Activated CD4-positive, alpha-beta memory T cell treated with anti-CD3 and anti-CD28 coated beads, Interleukin-2, amount 10 ng/mL, durations not matched to agents 7 days and 5 days (primary cell): ENCODE results near the gene FAM187B. TPM values are rescaled to one million over a fixed set of nuclear protein-coding genes. Genes with fewer than 3 reads are reported as not detected.
A peak's percentile ranks its signal among the peaks of the same experiment; 100 is the strongest.

Source experiments
- CTCF ChIA-PET: fragments of 350-600 bp; sonication (Branson Sonifier 250); formaldehyde crosslinking; loops from one replicate; lab custom pipeline; 2021; ENCODE audit warnings: antibody characterized with exemption, inconsistent platforms; lab: Charles Lee
- POLR2A ChIA-PET: fragments of 350-600 bp; sonication (Branson Sonifier 250); formaldehyde crosslinking; loops from one replicate; lab custom pipeline; 2021; ENCODE audit warnings: antibody characterized with exemption; lab: Charles Lee
- DNase-seq: peaks from one replicate; pipeline ENCODE4 v3.0.0-alpha.2; 2020
- H3K27ac Mint-ChIP-seq: one replicate; pipeline ENCODE4 v1.8.0; 2021; ENCODE audit warnings: mild to moderate bottlenecking, mixed read lengths
- H3K27me3 Mint-ChIP-seq: one replicate; pipeline ENCODE4 v1.8.0; 2021; ENCODE audit warnings: mixed read lengths
- H3K36me3 Mint-ChIP-seq: one replicate; pipeline ENCODE4 v1.8.0; 2021; ENCODE audit warnings: low read depth, mixed read lengths
- H3K4me1 Mint-ChIP-seq: one replicate; pipeline ENCODE4 v1.8.0; 2021; ENCODE audit warnings: mixed read lengths
- H3K4me3 Mint-ChIP-seq: one replicate; pipeline ENCODE4 v1.8.0; 2021; ENCODE audit warnings: mild to moderate bottlenecking, mixed read lengths
- H3K9me3 Mint-ChIP-seq: one replicate; pipeline ENCODE4 v1.8.0; 2021; ENCODE audit warnings: mixed read lengths
- total RNA-seq, 2 experiments: library from RNA; stranded (reverse); gene quantifications; one replicate each; pipeline ENCODE4 v1.2.3, GENCODE V29; 2021

The FAM187B gene
- total RNA-seq, 2 experiments from 2014 or later: not detected

- Mint-ChIP-seq H3K9me3 (no peaks in the 10 kb centered on the region), H3K27me3 (no peaks in the 10 kb centered on the region), H3K36me3 (peaks cover 4% of the 10 kb centered on the region), H3K4me1 (peaks cover 7% of the 10 kb centered on the region), H3K27ac (no peak overlapping the region), H3K4me3 (no peak overlapping the region)
- peak; percentile 13 for DNase-seq
- ChIA-PET POLR2A (interaction anchor here (1.0 to 1.7 kb wide), 3 partner anchors 11 to 85 kb away, joined by 3 to 5 read pairs (median 4); no protein-coding TSS in a partner anchor), CTCF (interaction anchor here (1.5 kb wide), 1 partner anchor 51 kb away, joined by 3 read pairs; no protein-coding TSS in a partner anchor)
These were observed 28.5 kb upstream of the FAM187B start for GRCh38 chr19:35257113-35257461.

- peaks cover 5% of the 10 kb centered on the region for H3K36me3 Mint-ChIP-seq
These were observed 28.0 kb upstream of the FAM187B start for GRCh38 chr19:35256566-35256965.

GRCh38 chr19:35254341-35255297 lies 26.1 kb upstream of the FAM187B start:
- H3K27ac Mint-ChIP-seq: no peak overlapping the region

More at GRCh38 chr19:35256566-35256965, 28.0 kb upstream of the FAM187B start:
- CTCF ChIA-PET: interaction anchor here (1.5 kb wide), 1 partner anchor 51 kb away, joined by 3 read pairs; no protein-coding TSS in a partner anchor
- Mint-ChIP-seq H3K27ac (no peak overlapping the region), H3K9me3 (no peaks in the 10 kb centered on the region), H3K4me1 (peaks cover 7% of the 10 kb centered on the region), H3K27me3 (no peaks in the 10 kb centered on the region), H3K4me3 (no peak overlapping the region)
- POLR2A ChIA-PET: interaction anchor here (1.0 to 1.7 kb wide), 3 partner anchors 11 to 84 kb away, joined by 3 to 5 read pairs (median 4); no protein-coding TSS in a partner anchor
- DNase-seq: no peak

GRCh38 chr19:35253316-35254286 lies 25.1 kb upstream of the FAM187B start:
- Mint-ChIP-seq H3K36me3 (peaks cover 8% of the 10 kb centered on the region), H3K9me3 (no peaks in the 10 kb centered on the region), H3K27me3 (peaks cover 12% of the 10 kb centered on the region), H3K4me1 (peaks cover 25% of the 10 kb centered on the region), H3K27ac (no peak overlapping the region), H3K4me3 (no peak overlapping the region)
- DNase-seq: no peak
- ChIA-PET CTCF (no interaction called here), POLR2A (no interaction called here)

More at GRCh38 chr19:35254341-35255297, 26.1 kb upstream of the FAM187B start:
- H3K36me3 Mint-ChIP-seq: peaks cover 5% of the 10 kb centered on the region
- H3K9me3 Mint-ChIP-seq: no peaks in the 10 kb centered on the region
- peaks cover 17% of the 10 kb centered on the region for H3K4me1 Mint-ChIP-seq
- peaks cover 3% of the 10 kb centered on the region for H3K27me3 Mint-ChIP-seq
- ChIA-PET CTCF (interaction anchor here (0.6 to 1.2 kb wide), 2 partner anchors 16 to 113 kb away, joined by 5 read pairs; no protein-coding TSS in a partner anchor), POLR2A (interaction anchor here (1.0 kb wide), 1 partner anchor 48 kb away, joined by 3 read pairs; no protein-coding TSS in a partner anchor)
- no peak overlapping the region for H3K4me3 Mint-ChIP-seq
- no peak for DNase-seq

GRCh38 chr19:35251456-35251855 lies 22.9 kb upstream of the FAM187B start:
- peaks cover under 1% of the 10 kb centered on the region for H3K9me3 Mint-ChIP-seq
- H3K27ac Mint-ChIP-seq: no peak overlapping the region
- H3K4me3 Mint-ChIP-seq: no peak overlapping the region
- no peak for DNase-seq
- H3K36me3 Mint-ChIP-seq: peaks cover 8% of the 10 kb centered on the region
- ChIA-PET POLR2A (interaction anchor here (1.1 to 2.0 kb wide), 4 partner anchors 9 to 44 kb away, joined by 3 to 7 read pairs (median 4); no protein-coding TSS in a partner anchor), CTCF (no interaction called here)
- H3K4me1 Mint-ChIP-seq: peaks cover 33% of the 10 kb centered on the region
- H3K27me3 Mint-ChIP-seq: peaks cover 26% of the 10 kb centered on the region

GRCh38 chr19:35249848-35250711 lies 21.5 kb upstream of the FAM187B start:
- DNase-seq: no peak
- POLR2A ChIA-PET: interaction anchor here (1.1 to 2.0 kb wide), 3 partner anchors 11 to 42 kb away, joined by 3 to 7 read pairs (median 4); no protein-coding TSS in a partner anchor
- Mint-ChIP-seq H3K9me3 (peaks cover 8% of the 10 kb centered on the region), H3K4me1 (peaks cover 33% of the 10 kb centered on the region), H3K27me3 (peaks cover 34% of the 10 kb centered on the region), H3K36me3 (peaks cover 11% of the 10 kb centered on the region), H3K4me3 (peak overlapping the region; percentile 79), H3K27ac (no peak overlapping the region)
- CTCF ChIA-PET: interaction anchor here (0.6 kb wide), 1 partner anchor 221 kb away, joined by 3 read pairs; no protein-coding TSS in a partner anchor

GRCh38 chr19:35249146-35249847 lies 20.8 kb upstream of the FAM187B start:
- ChIA-PET CTCF (no interaction called here), POLR2A (no interaction called here)
- Mint-ChIP-seq H3K27me3 (peaks cover 39% of the 10 kb centered on the region), H3K4me3 (peak overlapping the region; percentile 79), H3K27ac (peak overlapping the region; percentile 26), H3K4me1 (peaks cover 33% of the 10 kb centered on the region), H3K36me3 (peaks cover 14% of the 10 kb centered on the region), H3K9me3 (peaks cover 12% of the 10 kb centered on the region)
- DNase-seq: no peak

GRCh38 chr19:35248310-35249145 lies 20.0 kb upstream of the FAM187B start, which contains the start of gene LSR:
Gene LSR, plus strand, starts transcription at chr19:35249002. Its CDS starts 21 bp downstream, at chr19:35249023.
- H3K9me3 Mint-ChIP-seq: peaks cover 16% of the 10 kb centered on the region
- CTCF ChIA-PET: no interaction called here
- peak; percentile 64 for DNase-seq
- peaks cover 33% of the 10 kb centered on the region for H3K4me1 Mint-ChIP-seq
- H3K27me3 Mint-ChIP-seq: peaks cover 46% of the 10 kb centered on the region
- peaks cover 22% of the 10 kb centered on the region for H3K36me3 Mint-ChIP-seq
- POLR2A ChIA-PET: no interaction called here
- peak within 1 kb of the TSS; percentile 79 for H3K4me3 Mint-ChIP-seq
- peak within 1 kb of the TSS; percentile 78 for H3K27ac Mint-ChIP-seq

GRCh38 chr19:35247526-35248309 lies 19.2 kb upstream of the FAM187B start:
- Mint-ChIP-seq H3K9me3 (peaks cover 16% of the 10 kb centered on the region), H3K4me3 (peak overlapping the region; percentile 79), H3K36me3 (peaks cover 25% of the 10 kb centered on the region), H3K27ac (peak overlapping the region; percentile 78), H3K27me3 (peaks cover 53% of the 10 kb centered on the region), H3K4me1 (peaks cover 33% of the 10 kb centered on the region)
- CTCF ChIA-PET: no interaction called here
- DNase-seq: peak; percentile 45
- POLR2A ChIA-PET: no interaction called here
